GM19193 (cell line): ENCODE measurements around the gene SH2D4B.

ENCODE experiments used
- POLR2A ChIP-seq: IDR thresholded peaks from 4 replicates; pipeline ENCODE4 v1.6.1; 2011; ENCODE audit not compliant: insufficient read depth, insufficient read length; ENCODE audit errors: extremely low read depth

Gene SH2D4B

DNA sequence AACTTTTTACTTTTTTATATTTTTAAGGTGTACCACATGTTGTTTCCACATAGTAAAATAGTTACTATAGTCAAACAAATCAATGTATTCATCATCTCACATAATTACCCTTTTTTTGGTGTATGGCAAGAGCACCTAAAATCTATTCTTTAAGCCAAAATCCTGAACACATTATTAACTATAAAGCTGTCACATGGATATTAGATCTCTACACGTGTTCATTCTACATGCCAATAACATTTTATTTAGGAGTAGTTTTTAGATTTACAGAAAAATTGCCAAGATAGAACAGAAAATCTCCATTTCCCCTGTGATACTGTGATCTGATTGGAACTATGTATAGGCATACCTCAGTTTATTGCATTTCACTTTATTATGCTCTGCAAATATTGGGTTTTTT is 137.1 kb downstream of the SH2D4B start:
- TF ChIP-seq POLR2A = no peak

DNA sequence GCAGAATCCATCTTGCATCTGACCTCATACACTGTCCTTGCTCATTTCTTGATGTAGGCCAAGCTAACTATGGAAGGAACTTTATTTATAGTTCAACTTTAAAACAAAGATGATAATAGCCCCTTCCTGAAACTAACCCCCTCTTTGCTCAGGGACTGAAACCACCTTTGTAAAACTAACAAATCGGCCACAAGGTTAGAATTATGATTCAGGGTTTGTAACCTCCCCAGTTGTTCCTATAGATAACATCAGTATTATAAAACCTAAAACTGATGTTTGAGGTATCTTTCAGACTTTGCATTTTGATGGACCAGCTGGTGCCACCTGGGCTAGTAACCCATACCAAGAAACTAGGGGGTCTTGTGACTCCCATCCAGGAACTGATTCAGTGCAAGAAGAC is 143.4 kb downstream of the SH2D4B start:
- TF ChIP-seq POLR2A = no peak

DNA sequence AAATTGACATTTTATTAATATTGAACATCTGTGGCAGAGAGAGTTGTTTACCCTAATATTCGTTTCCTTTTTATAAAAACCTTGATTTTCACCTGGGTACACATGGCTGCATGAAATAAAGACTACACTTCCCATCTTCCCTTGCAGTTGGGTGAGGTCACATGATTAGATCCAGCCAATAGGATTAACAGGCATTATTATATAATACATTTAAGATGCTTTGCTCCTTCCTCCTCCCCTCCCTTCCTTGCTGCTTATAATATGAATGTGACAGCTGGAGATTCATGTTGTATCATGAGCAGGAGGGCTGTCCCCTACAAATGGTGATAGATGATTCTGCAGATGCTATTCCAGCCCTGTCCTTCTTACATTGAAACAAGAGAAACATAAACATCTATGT is 146.6 kb downstream of the SH2D4B start:
- no peak for TF ChIP-seq POLR2A

- TF ChIP-seq POLR2A = no peak
Measured at GRCh38 chr10:80685355-80685754, 147.7 kb downstream of the SH2D4B start.

GRCh38 chr10:80686734-80687475 is 149.2 kb downstream of the SH2D4B start:
- TF ChIP-seq POLR2A = no peak

GRCh38 chr10:80687476-80687789 is 149.7 kb downstream of the SH2D4B start:
- TF ChIP-seq POLR2A = no peak

DNA sequence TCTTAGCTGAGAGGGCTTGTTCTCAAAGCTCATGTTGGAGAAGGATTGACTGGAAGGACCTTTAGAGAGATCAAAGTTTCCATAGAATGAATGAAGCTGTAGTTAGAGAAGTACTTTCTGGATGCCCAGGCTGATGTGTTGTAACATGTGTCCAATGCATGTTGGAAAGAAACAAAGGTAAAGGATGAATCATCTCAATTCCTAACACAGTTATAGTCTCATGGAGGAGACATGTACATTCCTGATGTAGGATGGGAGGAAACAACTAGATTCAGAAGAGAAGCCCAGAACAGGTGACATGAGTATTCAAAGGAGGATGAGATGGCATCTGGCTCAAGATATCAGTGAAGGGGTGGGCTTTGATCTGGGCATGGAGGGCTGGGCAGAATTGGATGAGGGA is 152.7 kb downstream of the SH2D4B start:
- no peak for TF ChIP-seq POLR2A

DNA sequence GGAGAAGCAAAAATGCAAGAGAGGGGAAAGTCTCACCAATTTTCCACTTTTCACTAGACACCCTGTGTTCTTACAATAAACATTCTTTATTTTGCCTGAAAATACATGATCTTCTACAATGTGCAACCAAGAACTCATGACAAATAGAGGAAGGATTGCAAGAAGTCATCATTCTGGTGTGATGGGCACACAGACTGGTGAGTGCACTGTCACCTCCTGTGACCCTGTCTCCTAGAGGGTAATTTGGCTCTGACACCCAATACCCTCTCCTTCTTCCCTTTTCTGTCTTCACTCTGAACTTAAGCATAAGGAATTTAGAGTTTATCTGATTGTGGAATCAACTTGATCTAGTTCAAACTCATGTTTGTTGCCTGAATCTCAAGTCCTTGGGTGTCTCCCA is 153.7 kb downstream of the SH2D4B start:
- no peak for TF ChIP-seq POLR2A

DNA sequence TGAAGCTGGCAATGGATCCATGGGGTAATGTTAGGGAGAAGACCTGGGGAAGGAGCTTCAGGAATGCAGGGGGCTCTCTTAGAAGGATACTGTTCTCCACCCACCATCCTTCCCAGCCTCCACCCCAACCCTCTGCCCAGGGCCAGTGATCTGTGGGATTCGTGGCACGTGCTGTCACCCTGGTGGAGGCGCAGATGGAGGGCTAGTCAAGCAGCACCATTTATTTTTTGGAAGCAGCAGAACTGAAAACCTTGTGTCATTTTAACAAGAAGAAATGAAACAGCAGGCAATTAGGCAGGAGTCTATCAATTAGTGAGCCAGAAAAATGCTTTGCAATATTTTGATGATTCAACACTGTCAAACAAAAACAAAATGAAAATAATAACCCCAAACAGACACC is 155.9 kb downstream of the SH2D4B start:
- no peak for TF ChIP-seq POLR2A

DNA sequence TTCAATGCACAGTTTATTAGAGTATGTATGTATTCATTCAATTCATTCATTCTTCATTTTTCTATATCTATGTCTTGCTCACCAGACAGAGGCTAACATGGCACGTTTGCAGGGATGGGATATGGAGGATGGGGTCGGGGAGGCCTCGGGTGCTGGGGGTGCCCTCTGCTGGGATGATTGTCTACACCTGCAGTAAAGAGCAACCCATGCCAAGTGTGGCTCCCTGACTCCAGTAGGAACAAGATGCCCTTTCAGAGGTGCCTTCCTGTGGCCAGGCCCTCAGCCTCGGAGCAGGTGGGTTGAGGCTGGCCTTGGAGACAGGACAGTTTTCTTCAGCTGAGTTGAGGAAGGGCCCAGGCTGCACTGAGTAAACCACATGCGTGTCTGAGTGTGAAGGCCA is 157.2 kb downstream of the SH2D4B start:
- TF ChIP-seq POLR2A = no peak
